Mucosa of descending colon (tissue), 3 donors: ENCODE results near the gene SSTR5. TPM values are rescaled to one million over a fixed set of nuclear protein-coding genes. Genes with fewer than 3 reads are reported as not detected.

Source experiments
- ATAC-seq: fragments of 200-7000 bp; cut with Tn5 transposase; one replicate; pipeline ENCODE4 v1.9.1; 2020; ENCODE audit warnings: mild to moderate bottlenecking, moderate library complexity
- DNase-seq, 3 donors: peaks; one replicate each; pipeline ENCODE4 v3.0.0-alpha.2; 2020
- H3K36me3 ChIP-seq: fragments of 200-600 bp; one replicate; pipeline ENCODE4 v1.8.0; 2021; ENCODE audit warnings: low read depth, mild to moderate bottlenecking
- H3K4me1 ChIP-seq: fragments of 200-600 bp; one replicate; pipeline ENCODE4 v1.8.0; 2021; ENCODE audit warnings: low read depth, mild to moderate bottlenecking
- H3K4me3 ChIP-seq: fragments of 200-600 bp; one replicate; pipeline ENCODE4 v1.8.0; 2021; ENCODE audit warnings: mild to moderate bottlenecking
- H3K9me3 ChIP-seq: fragments of 200-600 bp; one replicate; pipeline ENCODE4 v1.8.0; 2021; ENCODE audit warnings: mild to moderate bottlenecking
- CTCF ChIP-seq: fragments of 200-600 bp; IDR thresholded peaks from one replicate; pipeline ENCODE4 v1.8.0; 2022; ENCODE audit warnings: antibody characterized with exemption, mild to moderate bottlenecking
- intact Hi-C, 2 donors: fragments of 100-400 bp; cut with DNase I in 1 of 2; cut with micrococcal nuclease in 1 of 2; formaldehyde crosslinking; loops; one replicate each; pipeline versions ENCODE4 v1.11.0 to v1.11.1; 2022; cut with DNase I, micrococcal nuclease
- total RNA-seq, 3 donors: library from RNA; stranded (reverse); fragmentation: NEBNext Ultra II Directional in 2 of 3; extraction: Animal tissue kit (Norgen Biotek cat#: 25700) in 2 of 3; gene quantifications; one replicate each; pipeline versions ENCODE4 v1.2.1 to v1.2.4, GENCODE V29; 2021 to 2023
- donor health status: DM: no; HTN: no; CAD: no; lungs with moderate emphysema.
- donor health status: DM: no; HTN: no; CAD: no.
- donor health status: DM: no; HTN: yes; CAD: no.

The SSTR5 gene
- total RNA-seq, 3 donors from 2014 or later = not detected

GRCh38 chr16:1124795-1125194 lies 52.2 kb downstream of the SSTR5 start:
- DNase-seq (no peak), ATAC-seq (no peak)
- H3K4me1 ChIP-seq = no peaks in the 10 kb centered on the region
- H3K36me3 ChIP-seq = no peaks in the 10 kb centered on the region
- TF ChIP-seq CTCF = no peak
- intact Hi-C loops = no loop called here
- H3K9me3 ChIP-seq = no peaks in the 10 kb centered on the region
- H3K4me3 ChIP-seq = no peak overlapping the region

DNA sequence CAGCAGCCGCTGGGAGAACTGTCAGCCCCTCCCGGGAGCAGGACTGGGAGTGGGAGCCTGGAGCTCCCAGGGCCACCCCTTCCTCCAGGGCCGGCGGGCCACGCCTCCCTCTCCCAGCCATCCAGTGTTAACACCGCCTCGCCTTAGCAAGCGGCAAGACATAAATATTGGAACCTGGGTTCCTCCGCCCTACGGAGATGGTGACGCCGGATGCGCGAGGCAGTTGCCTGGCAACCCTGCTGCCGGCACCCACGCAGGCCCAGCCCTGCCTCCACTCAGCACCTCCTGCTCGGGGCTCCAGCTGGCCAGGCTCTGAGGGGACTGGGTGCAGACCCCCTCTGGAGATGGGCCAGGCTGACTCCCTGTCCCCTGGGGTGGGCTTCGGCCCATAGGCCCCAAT lies 52.9 kb downstream of the SSTR5 start:
- Histone ChIP-seq H3K4me3 (no peak overlapping the region), H3K9me3 (no peaks in the 10 kb centered on the region), H3K4me1 (no peaks in the 10 kb centered on the region), H3K36me3 (no peaks in the 10 kb centered on the region)
- intact Hi-C loops = no loop called here
- peak; percentile 52 for ATAC-seq
- no peak for TF ChIP-seq CTCF
- DNase-seq = peak in 1 of 3 donors; percentile 29

GRCh38 chr16:1126044-1126443 lies 53.5 kb downstream of the SSTR5 start:
- Histone ChIP-seq H3K4me1 (no peaks in the 10 kb centered on the region), H3K36me3 (no peaks in the 10 kb centered on the region), H3K4me3 (no peak overlapping the region), H3K9me3 (no peaks in the 10 kb centered on the region)
- DNase-seq (no peak), ATAC-seq (no peak)
- TF ChIP-seq CTCF = no peak
- intact Hi-C loops = no loop called here

- TF ChIP-seq CTCF = no peak
- Histone ChIP-seq H3K4me3 (no peak overlapping the region), H3K9me3 (no peaks in the 10 kb centered on the region), H3K36me3 (no peaks in the 10 kb centered on the region), H3K4me1 (no peaks in the 10 kb centered on the region)
- intact Hi-C loops = no loop called here
- ATAC-seq (no peak), DNase-seq (no peak)
These were observed 54.0 kb downstream of the SSTR5 start for GRCh38 chr16:1126586-1126985.

DNA sequence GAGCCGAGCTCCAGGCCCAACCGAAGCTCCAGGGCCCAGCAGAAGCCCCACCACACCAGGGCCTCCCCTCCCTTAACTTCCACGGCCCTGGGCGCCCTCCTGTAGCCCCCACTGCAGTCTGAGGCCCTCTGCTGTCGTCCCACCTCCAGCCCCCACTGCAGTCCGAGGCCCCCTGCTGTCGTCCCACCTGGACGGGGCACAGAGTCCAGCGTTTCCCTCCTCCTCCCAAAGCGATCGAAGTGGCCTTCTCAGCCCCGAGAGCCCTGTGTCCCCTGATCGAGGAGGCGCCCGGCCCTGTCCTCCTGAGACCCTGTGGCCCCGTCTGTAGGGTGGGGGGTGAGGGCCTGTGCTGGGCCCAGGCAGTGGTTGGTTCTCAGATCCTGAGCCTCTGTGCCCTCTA lies 54.6 kb downstream of the SSTR5 start:
- no peak for DNase-seq
- Histone ChIP-seq H3K4me3 (no peak overlapping the region), H3K4me1 (no peaks in the 10 kb centered on the region), H3K9me3 (no peaks in the 10 kb centered on the region), H3K36me3 (no peaks in the 10 kb centered on the region)
- intact Hi-C loops = no loop called here
- no peak for TF ChIP-seq CTCF
- no peak for ATAC-seq
